ENCODE results near the gene YIF1A.

YIF1A gene

DNA sequence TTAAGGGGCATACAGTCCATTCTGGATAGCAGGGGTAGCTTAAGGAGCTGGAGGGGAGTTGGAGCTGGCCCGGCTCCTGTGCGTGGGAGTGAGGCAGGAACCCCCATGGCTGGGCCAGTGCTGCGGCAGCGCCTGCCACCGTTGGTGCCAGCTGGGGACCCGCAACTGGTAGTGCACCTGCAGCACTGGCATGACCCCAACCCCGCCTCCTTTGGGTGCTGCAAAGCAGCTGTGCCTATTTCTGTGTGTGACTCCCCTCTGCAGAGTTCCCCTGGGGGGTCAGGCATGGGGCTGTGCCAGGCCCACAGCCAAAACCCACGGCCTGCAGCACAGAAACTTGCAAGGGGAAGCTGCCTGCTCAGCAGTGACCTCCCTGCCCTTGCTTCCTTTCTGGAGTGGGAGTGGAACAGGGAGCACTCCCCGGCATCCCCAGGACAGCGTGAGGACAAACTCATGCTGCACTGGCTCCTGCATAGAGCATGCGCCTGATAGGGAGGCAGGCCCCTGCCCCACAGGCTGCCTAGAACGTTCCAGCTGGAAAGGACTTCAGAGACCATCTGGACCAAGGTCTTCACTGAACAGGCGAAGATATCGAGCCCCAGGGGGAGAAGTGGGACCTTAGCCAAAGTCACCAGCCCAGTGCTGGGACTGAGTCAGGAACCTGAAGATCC, 46.7 kb downstream of the YIF1A start:
- no peak for DNase-seq

GRCh38 chr11:66240781-66241136, 48.2 kb downstream of the YIF1A start:
- no peak for DNase-seq

DNA sequence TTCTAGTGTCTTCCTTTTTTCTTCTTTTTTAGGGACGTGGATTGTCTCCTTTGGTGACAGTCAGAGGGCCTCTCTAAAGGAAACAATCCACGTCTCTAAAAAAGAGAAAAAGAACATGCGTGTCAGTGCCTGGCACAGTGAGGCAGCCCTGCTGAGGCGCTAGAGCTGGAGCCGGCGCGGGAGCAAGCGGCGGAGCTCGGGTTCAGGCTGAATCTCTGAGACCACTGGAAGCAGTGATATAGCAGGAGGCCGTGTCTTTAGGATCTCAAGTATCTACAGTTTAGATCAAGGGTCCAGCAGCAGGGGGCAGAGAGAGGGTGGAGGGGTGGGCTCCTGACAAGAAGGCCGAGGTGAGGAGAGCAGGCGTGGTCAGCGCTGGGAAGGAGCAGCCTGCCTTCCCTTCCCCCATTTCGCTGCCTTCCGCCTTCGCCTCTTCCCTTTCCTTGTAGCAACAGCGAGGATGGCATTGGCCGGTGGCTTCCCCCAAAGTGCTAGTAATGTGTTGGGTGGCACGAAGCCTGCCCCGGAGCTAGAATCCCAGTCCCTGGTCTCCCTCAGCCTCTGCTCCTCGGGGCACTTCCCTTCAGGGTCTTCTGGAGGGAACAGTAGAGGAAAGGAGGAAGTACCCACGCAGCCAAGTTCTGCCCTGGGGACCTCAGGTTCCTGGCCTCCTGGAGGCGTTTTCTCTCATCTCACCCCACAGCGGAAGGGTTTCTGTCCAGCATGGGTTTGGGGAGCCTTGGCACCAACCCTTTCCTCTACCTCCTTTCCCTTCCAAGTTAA, 48.8 kb downstream of the YIF1A start:
- DNase-seq = no peak

- no peak for DNase-seq
Measured at GRCh38 chr11:66239511-66239910, 49.4 kb downstream of the YIF1A start.

- DNase-seq = no peak
Measured at GRCh38 chr11:66238786-66239413, 50.0 kb downstream of the YIF1A start.

GRCh38 chr11:66237867-66238266, 51.1 kb downstream of the YIF1A start:
- DNase-seq = no peak

DNA sequence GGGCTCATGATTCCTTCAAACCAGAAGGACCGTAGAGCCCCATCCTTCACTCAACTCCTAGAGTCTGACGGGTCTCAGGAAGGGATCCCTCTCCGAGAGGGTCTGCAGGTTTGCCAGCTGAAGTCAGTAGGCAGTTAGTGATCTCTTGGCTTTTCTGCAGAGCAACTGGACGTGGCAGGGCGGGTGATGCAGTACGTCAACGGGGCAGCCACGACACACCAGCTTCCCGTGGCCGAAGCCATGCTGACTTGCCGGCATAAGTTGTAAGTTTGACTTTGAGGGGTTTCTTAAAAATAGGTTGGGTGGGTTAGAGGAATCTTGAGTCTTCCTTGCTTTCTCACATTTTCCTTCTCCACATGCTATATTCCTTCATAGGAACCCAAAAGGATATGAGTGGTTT, 53.8 kb downstream of the YIF1A start:
- DNase-seq = no peak

All from COR-L47 (cell line).